HG03066 (cell line): Measurements from ENCODE around the gene DMC1.

Experiments used
- ATAC-seq: cut with Tn5 transposase; IDR thresholded peaks from one replicate; pipeline ENCODE4 v1.9.1; 2021; ENCODE audit warnings: low read depth; ENCODE audit not compliant: unreplicated experiment

The DMC1 gene

DNA sequence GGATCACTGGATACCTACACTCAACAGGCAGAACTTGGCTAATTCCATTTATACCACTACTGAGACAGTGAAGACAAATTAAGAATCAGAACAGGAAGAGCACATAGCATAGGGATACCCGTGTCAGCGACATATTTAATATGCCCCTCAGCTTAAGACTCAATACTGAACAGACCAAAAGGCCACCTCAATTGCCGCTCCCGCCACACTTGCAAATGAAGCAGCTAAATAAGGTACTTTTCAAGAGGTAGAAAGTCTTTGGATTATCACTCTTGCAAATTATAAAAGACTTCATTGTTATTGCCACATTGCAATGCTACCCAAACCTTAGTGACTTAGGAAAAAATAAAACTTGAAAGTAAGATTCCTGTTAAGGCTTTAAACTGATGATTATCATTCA, 67.0 kb downstream of the DMC1 start:
- ATAC-seq: no peak

DNA sequence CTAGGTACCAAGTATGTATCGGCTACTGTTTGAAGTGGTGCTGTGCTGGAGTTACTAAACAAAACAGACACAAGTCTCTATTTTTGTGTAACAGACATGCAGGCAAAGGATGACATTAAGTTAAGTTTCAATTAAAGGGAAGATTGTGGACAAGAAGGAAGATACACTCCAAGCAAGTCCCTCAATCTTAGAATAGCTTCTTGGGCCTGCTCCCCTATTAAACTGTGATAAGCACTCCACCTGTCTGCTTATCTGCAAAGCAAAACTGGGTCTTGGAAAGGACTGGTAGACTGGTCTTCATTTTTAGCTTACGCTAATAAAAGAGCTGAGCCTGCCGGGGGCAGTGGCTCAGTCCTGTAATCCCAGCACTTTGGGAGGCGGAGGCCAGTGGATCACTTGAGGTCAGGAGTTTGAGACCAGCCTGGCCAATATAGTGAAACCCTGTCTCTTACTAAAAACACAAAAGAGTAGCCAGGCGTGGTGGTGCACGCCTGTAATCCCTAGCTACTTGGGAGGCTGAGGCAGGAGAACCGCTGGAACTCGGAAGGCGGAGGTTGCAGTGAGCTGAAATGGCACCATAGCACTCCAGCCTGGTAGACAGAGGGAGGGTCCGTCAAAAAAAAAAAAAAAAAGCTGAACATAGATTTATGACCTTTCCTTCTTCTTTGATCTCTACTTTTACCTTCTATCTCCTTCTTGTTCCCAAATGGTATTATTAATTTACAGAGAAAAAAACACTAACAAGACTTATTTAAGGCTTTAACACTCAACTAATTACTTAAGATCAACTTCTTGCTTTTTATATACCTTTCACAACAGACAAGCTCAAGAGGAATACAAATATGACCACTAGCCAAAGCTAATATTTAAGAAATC, 67.9 kb downstream of the DMC1 start:
- no peak for ATAC-seq

DNA sequence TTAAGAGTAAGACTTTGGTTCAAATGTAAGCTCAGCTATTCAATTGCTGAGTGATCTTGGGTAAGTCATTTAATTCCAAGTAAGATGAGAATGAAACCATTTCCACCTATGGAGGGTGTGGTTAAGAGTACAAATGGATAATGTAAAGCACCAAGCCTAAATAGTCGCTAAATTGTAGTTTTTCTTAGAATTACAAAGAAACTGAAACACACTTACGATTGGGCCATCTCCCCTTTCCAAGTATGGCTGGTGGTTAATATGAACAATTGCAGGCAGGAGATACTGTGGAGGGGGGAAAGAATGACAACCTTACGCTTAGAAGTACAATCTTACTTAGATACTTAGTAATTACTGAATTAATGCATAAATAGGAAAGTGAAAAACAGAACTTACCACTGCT, 72.1 kb downstream of the DMC1 start:
- no peak for ATAC-seq

DNA sequence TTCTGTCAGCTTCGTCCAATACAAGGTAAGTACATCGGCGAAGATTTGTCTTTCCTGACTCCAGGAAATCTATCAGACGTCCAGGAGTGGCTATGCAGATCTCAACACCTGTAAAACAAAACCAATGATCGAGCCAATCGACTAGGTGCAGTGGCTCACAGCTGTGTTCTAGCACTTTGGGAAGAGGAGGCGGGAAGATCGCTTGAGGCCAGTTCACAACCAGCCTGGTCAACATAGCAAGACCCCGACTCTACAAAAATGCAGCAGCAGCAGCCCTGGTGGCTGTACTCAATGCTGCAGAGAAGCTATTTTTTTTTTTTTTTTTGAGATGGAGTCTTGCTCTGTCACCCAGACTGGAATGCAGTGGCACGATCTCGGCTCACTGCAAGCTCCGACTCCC, 75.0 kb downstream of the DMC1 start:
- ATAC-seq: no peak

DNA sequence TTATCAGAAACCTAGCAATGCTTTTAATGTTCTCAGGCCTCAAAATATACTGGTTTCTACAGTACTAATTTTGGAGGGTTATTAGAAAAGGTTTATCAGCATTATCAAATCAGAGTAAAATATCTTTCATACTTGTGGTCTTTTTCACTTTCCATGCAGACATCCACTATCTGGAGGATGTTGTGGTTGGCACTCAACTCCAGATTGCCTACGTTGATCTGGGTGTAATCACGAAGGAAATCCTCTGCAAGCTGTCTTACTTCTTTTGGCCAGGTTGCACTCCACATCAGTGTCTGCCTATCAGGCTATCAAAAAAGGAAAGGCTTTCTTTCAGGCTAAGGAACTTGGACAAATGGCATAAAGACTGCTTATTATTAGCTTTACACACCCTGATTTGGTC, 75.5 kb downstream of the DMC1 start:
- no peak for ATAC-seq

DNA sequence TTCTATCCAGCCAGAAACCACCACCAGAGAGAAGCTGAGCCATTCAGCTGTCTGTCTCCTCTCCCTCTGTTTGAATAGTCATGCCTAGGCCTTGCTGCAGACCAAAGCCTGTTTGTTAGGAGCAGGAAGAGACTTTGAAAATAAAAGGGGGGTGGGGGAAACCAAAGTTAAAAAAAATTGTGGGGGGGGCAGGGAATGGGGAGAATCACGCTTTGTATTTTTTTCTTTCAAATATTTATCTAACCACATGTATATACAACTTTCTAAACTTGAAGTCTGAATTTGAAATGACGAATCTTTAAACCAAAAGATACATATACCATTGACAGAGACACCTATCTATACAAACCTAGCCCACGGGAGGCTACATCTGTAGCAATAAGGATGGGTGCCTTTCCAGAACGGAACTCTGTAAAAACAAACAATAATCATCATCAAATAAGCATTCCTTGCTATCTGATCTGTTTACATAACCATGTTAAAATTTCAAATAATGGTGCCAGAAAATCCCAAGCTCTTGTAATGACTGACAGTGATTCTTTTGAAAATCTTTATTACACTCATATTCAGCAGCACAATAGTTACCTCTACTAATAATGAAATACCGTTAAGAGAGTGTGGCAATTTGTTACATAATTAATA, 78.2 kb downstream of the DMC1 start:
- ATAC-seq: no peak

DNA sequence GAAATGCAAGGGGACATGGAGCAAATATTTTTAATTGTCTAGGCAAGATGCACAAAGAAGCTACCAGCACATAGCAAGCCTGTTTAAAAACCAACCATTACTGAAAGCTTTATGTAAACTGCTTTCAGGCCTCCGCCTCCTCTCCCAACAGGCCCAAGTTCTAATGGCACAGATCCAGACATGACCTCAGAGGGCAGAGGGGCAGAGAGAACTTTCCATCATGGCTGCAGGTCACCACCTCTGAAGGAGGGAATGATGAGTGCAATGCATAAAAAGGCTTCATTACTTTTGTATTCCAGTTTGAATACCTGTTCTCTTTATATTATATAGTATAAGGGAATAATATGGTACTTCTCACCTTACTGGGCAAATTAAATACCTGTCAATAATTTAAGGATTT, 79.1 kb downstream of the DMC1 start:
- no peak for ATAC-seq

DNA sequence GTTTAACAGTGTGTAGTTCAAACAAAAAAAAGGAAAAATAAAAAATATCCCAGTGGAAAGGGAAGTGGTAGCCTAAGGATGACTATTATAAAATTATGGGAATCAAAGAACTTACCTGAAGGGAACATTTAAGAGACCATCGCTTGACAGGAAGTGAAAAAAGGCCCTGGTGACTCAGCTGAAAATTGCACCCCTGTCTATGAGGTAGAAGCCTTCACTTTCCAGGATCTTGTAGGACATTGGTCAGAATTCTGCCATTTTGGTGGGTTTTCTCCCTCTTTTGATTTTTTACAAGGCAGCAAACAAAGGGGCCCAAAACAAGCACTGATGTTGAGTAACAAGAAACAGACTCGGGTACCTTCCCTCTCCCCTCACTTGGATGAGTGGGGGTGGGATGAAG, 79.5 kb downstream of the DMC1 start:
- no peak for ATAC-seq

DNA sequence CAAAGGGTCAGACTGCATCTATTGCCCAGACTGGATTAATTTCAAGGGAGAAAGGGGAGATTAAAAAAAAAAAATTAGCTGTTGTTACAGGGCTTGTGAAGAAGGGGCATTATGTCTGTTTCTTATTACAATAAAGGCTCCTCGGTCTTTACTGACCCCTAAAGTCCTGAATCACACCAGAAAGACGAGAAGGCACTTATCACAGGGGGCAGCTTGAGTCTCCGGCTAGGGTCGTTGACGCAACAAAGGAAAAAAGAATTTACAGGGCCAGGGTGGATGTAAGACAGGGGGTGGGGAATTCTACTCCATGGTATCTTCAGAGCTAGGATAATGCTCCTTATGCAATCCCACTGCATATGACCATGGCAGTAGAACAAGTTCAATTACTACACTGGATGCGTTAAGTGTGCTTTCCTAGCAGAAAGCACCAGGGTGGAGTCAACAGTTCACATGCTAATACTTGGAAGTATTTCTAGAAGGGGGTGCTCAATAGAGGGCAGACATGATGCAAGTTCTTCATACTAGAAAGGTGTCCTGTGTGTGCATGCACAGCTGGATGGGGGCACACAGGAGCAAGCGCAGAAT, 80.3 kb downstream of the DMC1 start:
- no peak for ATAC-seq

DNA sequence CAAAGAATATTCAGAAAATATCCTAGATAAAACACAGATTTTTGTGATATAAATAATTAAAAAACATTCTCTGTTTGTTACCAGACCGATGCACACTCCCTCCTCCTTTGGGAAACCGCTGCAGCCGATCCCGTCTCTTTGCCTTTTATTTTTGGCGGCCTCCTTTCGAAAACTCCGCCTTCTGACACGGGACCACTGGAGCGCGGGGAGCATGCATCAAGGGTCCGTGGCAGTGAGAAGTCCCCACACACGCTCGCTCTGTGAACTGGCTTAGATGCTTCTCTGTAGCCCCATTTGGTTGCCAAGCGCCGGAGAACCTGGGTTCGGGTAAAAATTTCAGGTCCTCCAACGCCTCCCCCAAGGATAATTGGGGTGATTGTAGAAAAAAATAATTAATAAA, 80.8 kb downstream of the DMC1 start:
- no peak for ATAC-seq

DNA sequence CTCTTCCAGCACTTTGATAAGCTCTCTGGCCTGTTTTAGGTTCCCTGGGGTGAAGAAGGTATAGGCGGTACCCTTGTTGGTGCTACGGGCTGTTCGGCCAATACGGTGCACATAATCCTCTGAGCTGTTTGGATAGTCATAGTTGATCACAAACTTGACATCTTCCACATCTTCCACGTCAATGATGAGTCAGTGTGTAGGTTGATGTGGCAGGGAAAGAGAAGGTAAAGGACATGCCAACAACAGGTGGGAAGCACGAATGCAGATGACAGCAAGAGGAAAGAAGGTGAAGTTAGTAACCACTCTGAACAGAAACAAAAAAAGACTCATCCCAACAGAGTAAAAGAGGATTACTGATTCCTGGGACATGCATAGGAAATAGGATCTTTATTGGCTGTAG, 82.0 kb downstream of the DMC1 start:
- no peak for ATAC-seq

DNA sequence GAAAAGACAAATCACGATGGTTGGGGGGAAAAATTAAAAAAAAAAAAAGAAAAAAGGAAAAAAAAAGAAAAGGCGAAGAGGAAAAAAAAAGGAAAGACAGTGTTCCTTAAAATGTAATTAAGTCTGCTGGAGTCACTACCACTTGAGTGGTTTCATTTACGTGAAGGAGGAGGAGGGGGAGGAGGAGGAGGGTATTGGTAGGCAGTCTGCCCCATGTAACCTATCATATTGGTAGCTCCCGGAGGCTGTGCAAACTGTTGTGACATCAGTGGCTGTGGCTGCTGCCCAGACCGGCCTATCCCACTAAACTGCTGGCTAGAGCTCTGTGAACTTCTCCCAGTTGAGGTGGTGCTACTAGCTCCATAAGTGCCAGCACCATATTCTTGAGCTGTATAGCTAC, 84.2 kb downstream of the DMC1 start:
- no peak for ATAC-seq

DNA sequence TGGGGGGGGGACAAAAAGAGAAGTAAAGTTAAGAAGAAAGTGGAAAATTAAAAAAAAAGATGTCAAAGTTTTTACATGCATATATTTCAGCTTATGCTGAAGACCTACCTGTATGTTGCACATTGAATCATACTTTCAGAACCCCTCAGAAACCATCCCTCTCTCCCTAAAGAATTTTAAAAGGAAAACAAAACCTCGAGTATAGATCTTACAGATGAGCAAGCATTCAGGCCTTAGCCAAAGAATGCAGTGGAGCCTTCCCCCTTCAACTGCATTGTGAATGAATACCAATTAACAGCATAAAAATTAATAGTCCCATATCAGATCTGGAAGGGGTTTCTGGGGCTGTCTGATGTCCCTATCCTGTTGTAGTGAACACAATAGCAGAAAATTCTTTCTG, 85.7 kb downstream of the DMC1 start:
- no peak for ATAC-seq

DNA sequence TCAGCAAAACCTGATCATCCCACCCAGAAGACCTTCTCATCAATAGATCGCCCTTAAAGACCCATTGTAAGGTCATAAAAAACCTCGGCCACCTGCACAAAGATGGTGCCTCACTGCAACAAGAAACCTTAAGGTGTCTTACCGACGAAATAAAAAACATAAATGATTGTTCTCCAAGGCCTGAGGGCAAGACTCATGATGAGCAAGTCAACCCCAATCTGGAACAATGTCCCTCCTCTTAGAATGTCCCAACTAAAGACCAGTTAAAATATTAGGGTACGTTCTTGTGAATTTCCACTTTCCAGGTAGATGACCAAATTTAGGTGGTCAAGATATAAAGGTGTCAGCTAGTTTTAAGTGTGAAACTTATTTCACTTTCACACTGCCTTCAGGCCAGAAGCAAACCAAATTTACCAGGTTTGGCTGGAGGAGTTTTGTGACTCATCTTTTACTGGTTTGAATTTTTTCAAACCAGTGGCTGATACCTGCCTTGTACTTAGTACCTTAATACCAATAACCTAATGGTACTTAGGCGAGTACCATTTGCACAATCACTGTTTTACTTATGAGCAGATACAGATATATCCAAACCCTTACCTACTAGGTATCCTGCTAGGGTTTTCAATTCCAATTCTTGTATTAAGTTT, 87.2 kb downstream of the DMC1 start:
- no peak for ATAC-seq

DNA sequence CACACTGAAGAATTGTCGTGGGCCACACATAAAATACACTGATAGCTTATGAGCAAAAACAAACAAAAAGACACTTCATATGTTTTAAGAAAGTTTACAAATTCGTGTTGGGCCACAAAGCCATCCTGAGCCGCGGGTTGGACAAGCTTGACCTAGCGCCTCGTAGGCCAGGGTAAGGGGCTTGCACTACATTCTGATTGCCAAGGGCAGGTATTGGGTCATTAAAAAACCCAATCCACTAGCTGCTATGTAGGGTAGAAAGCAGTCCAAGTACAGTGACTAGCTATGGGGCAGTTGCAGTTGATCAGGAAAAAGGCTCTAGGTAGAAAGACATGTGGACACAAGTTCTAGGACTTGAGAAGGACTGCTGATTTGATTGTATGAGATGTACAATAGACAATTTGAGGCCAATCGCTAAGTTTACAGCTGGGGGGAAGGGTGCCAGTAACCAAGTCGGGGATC, 88.1 kb downstream of the DMC1 start:
- no peak for ATAC-seq

DNA sequence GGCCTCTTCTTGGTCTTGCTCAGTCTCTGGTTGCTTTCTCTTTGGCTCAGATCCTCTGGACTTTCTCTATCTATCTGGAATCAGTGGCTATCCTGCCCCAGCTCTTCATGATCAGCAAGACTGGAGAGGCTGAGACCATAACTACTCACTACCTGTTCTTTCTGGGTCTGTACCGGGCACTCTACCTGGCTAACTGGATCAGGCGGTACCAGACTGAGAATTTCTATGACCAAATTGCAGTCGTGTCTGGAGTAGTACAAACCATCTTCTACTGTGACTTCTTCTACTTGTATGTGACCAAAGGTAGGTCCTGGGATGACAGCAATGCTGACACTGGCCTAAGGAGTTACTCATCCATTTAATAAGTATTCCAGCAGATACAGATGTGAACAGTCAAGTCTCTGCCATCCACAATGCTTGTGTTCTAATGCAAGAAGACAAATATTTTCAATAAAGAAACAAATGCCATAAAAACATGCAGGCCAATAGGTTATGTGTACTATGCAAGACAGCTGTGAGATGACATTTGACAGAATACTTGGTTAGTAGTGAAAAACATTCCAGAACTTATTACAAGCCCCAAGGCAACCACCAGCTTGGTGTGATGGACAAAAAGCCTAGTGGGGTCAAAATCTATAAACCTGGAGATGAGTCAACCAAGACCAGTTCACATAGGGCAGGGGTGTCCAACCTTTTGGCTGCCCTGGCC, 88.7 kb downstream of the DMC1 start:
- ATAC-seq: no peak

DNA sequence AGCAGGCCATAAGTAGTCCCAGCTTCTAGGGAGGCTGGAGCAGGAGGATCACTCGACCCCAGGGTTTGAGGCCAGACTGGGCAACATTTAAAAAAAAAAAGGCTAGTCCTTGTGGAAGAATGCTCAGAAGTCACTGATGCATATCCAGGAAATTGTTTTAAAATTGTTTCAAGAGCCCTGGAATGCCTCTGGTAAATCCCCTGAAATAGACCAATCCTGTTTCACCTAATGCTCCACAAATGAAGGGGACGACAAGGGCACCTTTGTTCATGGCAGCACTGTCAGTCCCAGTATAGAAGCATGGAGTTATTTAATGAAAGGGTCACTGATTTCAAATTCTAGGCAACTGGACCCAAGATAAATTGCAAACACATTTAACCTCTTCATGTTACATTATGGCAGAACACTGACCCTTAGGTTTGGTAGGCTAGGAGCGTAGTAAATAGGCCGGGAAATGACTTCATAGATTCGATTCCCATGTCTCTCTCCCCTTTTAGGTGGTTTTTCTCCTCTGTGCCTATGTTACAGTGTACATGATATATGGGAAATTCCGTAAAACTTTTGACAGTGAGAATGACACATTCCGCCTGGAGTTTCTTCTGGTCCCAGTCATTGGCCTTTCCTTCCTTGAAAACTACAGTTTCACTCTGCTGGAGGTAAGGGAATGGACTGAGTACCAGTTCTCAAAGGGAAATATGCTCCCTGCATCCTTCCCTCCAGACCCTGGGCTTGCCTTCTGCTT, 90.7 kb downstream of the DMC1 start:
- ATAC-seq: no peak

DNA sequence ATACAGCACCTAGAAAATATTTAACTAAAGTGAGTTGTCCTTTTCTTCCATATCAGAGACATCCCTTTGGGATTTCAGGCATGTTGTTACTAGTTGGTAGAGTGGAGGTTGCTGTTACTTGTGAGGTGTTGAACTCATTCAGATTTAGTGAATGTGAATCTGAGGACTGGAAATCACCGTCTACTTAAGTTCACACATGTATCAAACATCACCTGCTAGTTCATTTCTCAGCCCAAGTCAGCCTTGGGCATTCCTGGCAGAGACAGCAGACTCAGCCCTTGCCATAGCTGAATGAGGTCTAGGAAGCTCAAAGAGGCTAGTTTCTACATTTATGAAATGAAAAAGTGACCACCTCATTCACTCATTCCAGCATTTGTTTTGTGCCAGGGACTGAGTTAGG, 92.4 kb downstream of the DMC1 start:
- no peak for ATAC-seq

DNA sequence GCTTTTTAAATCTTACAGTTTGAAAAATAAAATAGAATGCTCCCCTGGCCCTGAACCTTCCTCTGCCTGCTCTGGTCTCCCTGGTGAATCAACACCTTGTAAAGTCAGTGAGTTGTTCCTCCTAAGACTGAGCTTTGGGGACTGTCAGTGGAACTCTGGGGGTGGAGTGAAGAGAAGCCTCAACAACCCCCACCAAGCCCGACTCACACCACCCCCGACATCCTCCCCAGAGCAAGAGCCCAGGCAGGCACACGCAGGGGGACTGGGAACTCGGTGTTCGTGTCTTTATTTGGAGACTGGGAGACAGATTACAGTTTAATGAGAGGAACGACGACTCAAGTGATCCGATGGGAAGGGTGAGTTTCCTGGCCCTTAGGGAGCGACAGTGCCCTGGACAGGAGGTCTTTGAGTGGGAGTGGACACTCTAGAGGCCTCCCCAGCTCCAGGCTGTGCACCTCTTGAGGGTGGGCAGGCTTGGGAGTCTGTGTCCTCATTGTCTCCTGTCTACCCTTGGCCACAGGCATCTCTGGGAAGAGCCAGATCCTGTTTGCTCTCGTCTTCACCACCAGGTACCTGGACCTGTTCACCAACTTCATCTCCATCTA, 95.9 kb downstream of the DMC1 start:
- no peak for ATAC-seq

DNA sequence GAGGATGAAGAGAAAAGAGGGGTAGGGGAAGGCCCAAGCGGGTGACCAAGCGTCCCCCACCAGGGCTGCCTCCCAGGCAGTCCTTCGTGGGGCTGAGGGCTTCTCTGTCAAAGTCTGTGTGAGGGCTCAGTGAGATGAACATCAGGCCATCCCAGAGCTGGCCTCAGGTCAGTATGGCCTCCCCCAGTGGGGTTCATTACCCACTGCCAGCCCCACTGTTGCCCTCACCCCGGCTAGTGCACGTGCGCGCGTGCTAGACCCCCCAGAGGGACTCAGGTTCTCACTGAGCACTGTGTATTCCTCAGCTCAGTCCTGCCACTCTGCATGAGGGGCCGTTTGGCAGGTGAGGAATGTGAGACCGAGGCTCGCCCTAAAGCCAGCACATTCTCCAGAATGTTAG, 98.7 kb downstream of the DMC1 start:
- ATAC-seq: no peak
